Neural cell (in vitro differentiated cells): ENCODE data around the gene PSMB11.

Experiments used
- CTCF ChIP-seq: fragments of 450-650 bp; IDR thresholded peaks from 2 replicates; pipeline ENCODE4 v1.5.1; 2014; ENCODE audit warnings: antibody characterized with exemption, mild to moderate bottlenecking, moderate library complexity; ENCODE audit not compliant: poor library complexity, severe bottlenecking
- EP300 ChIP-seq: fragments of 450-650 bp; conservative IDR thresholded peaks from 2 replicates; pipeline ENCODE4 v1.6.1; 2014; ENCODE audit warnings: antibody characterized with exemption, mild to moderate bottlenecking, moderate library complexity; ENCODE audit not compliant: poor library complexity, severe bottlenecking
- EZH2 ChIP-seq: fragments of 200-600, 300-800 bp; shearing (Covaris generic), sonication (generic); IDR thresholded peaks from 2 replicates; pipeline ENCODE4 v1.6.1; 2014; ENCODE audit warnings: antibody characterized with exemption, low read length, borderline replicate concordance, mild to moderate bottlenecking; ENCODE audit not compliant: insufficient read depth, poor library complexity, severe bottlenecking
- MXI1 ChIP-seq: fragments of 450-650 bp; conservative IDR thresholded peaks from 2 replicates; pipeline ENCODE4 v1.6.1; 2014; ENCODE audit warnings: antibody characterized with exemption, mild to moderate bottlenecking; ENCODE audit not compliant: poor library complexity, severe bottlenecking
- POLR2AphosphoS5 ChIP-seq: IDR thresholded peaks from 2 replicates; pipeline ENCODE4 v1.6.1; 2012
- RAD21 ChIP-seq: fragments of 450-650 bp; conservative IDR thresholded peaks from 2 replicates; pipeline ENCODE4 v1.6.1; 2014; ENCODE audit warnings: antibody characterized with exemption, mild to moderate bottlenecking, moderate library complexity
- REST ChIP-seq: IDR thresholded peaks from 2 replicates; pipeline ENCODE4 v1.6.1; 2012; ENCODE audit warnings: borderline replicate concordance
- SMC3 ChIP-seq: fragments of 450-650 bp; conservative IDR thresholded peaks from 2 replicates; pipeline ENCODE4 v1.6.1; 2014; ENCODE audit warnings: antibody characterized with exemption, mild to moderate bottlenecking, moderate library complexity; ENCODE audit not compliant: poor library complexity
- TAF1 ChIP-seq: IDR thresholded peaks from 2 replicates; pipeline ENCODE4 v1.6.1; 2012; ENCODE audit warnings: low read depth

GRCh38 chr14:23085458-23085857, 43.4 kb downstream of the PSMB11 start:
- TF ChIP-seq POLR2AphosphoS5: no peak
- no peak for TF ChIP-seq RAD21
- no peak for TF ChIP-seq CTCF
- TF ChIP-seq EZH2: no peak
- TF ChIP-seq EP300: no peak
- TF ChIP-seq REST: no peak
- no peak for TF ChIP-seq TAF1
- TF ChIP-seq MXI1: no peak
- TF ChIP-seq SMC3: no peak
